Endothelial cell of umbilical vein (primary cell): ENCODE data around the gene C9. TPM values are rescaled to one million over a fixed set of nuclear protein-coding genes. Genes with fewer than 3 reads are reported as not detected.
"Not testable (repeated sequence)": the region's sequence is repeated elsewhere in the genome, so short reads cannot be mapped to it uniquely, and the experiment has no call there.

Experiments used
- BruUV-seq: library from RNA; stranded (reverse); fragments of 400-500 nt; replicated peaks from 2 replicates; lab custom pipeline; 2021; lab: Mats Ljungman, UMichigan
- CTCF ChIA-PET: fragments of 300-600, 350-600 bp; sonication (Branson Sonifier 250); formaldehyde crosslinking; loops from one replicate; lab custom pipeline; 2021; ENCODE audit warnings: antibody characterized with exemption, inconsistent platforms; lab: Charles Lee
- POLR2A ChIA-PET: fragments of 300-600, 350-600 bp; sonication (Branson Sonifier 250); formaldehyde crosslinking; loops from one replicate; lab custom pipeline; 2021; ENCODE audit warnings: antibody characterized with exemption, inconsistent platforms; lab: Charles Lee
- DNase-seq: peaks from one replicate; pipeline ENCODE4 v3.0.0-alpha.2; 2011; ENCODE audit warnings: low read depth, low spot score
- FAIRE-seq: peaks from 2 replicates; lab custom pipeline; 2011; peaks lifted over from hg19 to GRCh38; lab: Jason Lieb, UNC
- H2AFZ ChIP-seq: 2 replicates; pipeline ENCODE4 v1.6.0; 2012; ENCODE audit warnings: low read depth, low read length, control low read depth, inconsistent platforms
- H3K27ac ChIP-seq: 2 replicates; pipeline ENCODE4 v1.5.1; 2011; ENCODE audit warnings: low read depth, mild to moderate bottlenecking, control low read depth, low read length, moderate library complexity; ENCODE audit not compliant: insufficient read depth
- H3K27me3 ChIP-seq, 2 experiments: 2 replicates each; pipeline versions ENCODE4 v1.6.0 to v1.6.1; 2011; ENCODE audit warnings: low read length in 2 of 2, mixed read lengths in 1 of 2; ENCODE audit not compliant: control insufficient read depth in 2 of 2, insufficient read depth in 2 of 2
- H3K36me3 ChIP-seq, 2 experiments: 2 replicates in 1 of 2; 3 replicates in 1 of 2; pipeline ENCODE4 v1.5.1; 2011; ENCODE audit warnings: low read length in 2 of 2, mild to moderate bottlenecking in 1 of 2, moderate library complexity in 1 of 2; ENCODE audit not compliant: control insufficient read depth in 2 of 2, insufficient read depth in 2 of 2; ENCODE audit errors: extremely low read depth in 1 of 2
- H3K4me1 ChIP-seq: 3 replicates; pipeline ENCODE4 v1.5.1; 2011; ENCODE audit warnings: mild to moderate bottlenecking, low read length; ENCODE audit not compliant: control insufficient read depth, insufficient read depth; ENCODE audit errors: extremely low read depth
- H3K4me2 ChIP-seq: 2 replicates; pipeline ENCODE4 v1.6.1; 2011; ENCODE audit warnings: low read length, control low read depth, mixed read lengths; ENCODE audit not compliant: insufficient read depth
- H3K4me3 ChIP-seq, 3 experiments: fragments of 200-600 bp in 1 of 3; sonication (generic), shearing (Covaris generic) in 1 of 3; replicated peaks in 1 of 3; 2 replicates each; pipeline ENCODE4 v1.5.1; 2011 to 2016; ENCODE audit warnings: control low read depth in 3 of 3, low read length in 3 of 3, mild to moderate bottlenecking in 2 of 3, inconsistent platforms in 1 of 3, low read depth in 1 of 3, moderate library complexity in 1 of 3; ENCODE audit not compliant: insufficient read depth in 1 of 3
- H3K79me2 ChIP-seq: 2 replicates; pipeline ENCODE4 v1.6.0; 2012; ENCODE audit warnings: low read length, inconsistent platforms; ENCODE audit not compliant: control insufficient read depth, insufficient read depth
- H3K9ac ChIP-seq: replicated peaks from 2 replicates; pipeline ENCODE3; 2011; ENCODE audit warnings: low read length, control low read depth; ENCODE audit not compliant: insufficient read depth; ENCODE audit errors: extremely low read depth
- H3K9me1 ChIP-seq: replicated peaks from 3 replicates; pipeline ENCODE4 v1.6.0; 2011; ENCODE audit warnings: mild to moderate bottlenecking, low read length; ENCODE audit not compliant: control insufficient read depth, insufficient read depth; ENCODE audit errors: extremely low read depth
- H3K9me3 ChIP-seq: replicated peaks from 2 replicates; pipeline ENCODE4 v1.5.1; 2012; ENCODE audit warnings: low read length, inconsistent platforms; ENCODE audit not compliant: control insufficient read depth, insufficient read depth
- H4K20me1 ChIP-seq: replicated peaks from 2 replicates; pipeline ENCODE3; 2011; ENCODE audit warnings: mild to moderate bottlenecking, low read length; ENCODE audit not compliant: control insufficient read depth, insufficient read depth; ENCODE audit errors: extremely low read depth
- EZH2 ChIP-seq: IDR thresholded peaks from 2 replicates; pipeline ENCODE4 v1.6.1; 2012; ENCODE audit warnings: borderline replicate concordance, low read depth, mild to moderate bottlenecking, moderate library complexity, low read length, inconsistent platforms; ENCODE audit not compliant: severe bottlenecking
- FOS ChIP-seq: IDR thresholded peaks from 2 replicates; pipeline ENCODE4 v1.6.1; 2011; ENCODE audit warnings: mild to moderate bottlenecking, low read length, moderate library complexity, borderline replicate concordance; ENCODE audit not compliant: insufficient read depth
- GATA2 ChIP-seq: IDR thresholded peaks from 2 replicates; pipeline ENCODE4 v1.7.0; 2011; ENCODE audit warnings: low read depth, mild to moderate bottlenecking, moderate library complexity, mixed read lengths, low read length; ENCODE audit not compliant: insufficient read length, insufficient read depth
- JUN ChIP-seq: IDR thresholded peaks from 2 replicates; pipeline ENCODE4 v1.6.1; 2011; ENCODE audit warnings: borderline replicate concordance, low read depth; ENCODE audit not compliant: insufficient read length, insufficient read depth
- MAX ChIP-seq: IDR thresholded peaks from 2 replicates; pipeline ENCODE4 v1.6.1; 2011; ENCODE audit not compliant: insufficient read depth, insufficient read length
- MYC ChIP-seq: IDR thresholded peaks from one replicate; pipeline ENCODE4 v1.6.1; 2011; ENCODE audit warnings: mild to moderate bottlenecking, low read depth, low read length
- POLR2A ChIP-seq: IDR thresholded peaks from 2 replicates; pipeline ENCODE4 v1.6.1; 2012; ENCODE audit warnings: low read depth, mild to moderate bottlenecking, control low read depth, low read length
- POLR2AphosphoS5 ChIP-seq: IDR thresholded peaks from 2 replicates; pipeline ENCODE4 v1.6.1; 2012; ENCODE audit warnings: low read depth, mild to moderate bottlenecking, control low read depth, low read length, moderate library complexity; ENCODE audit not compliant: insufficient read depth
- dilution Hi-C: fragments of 300-500 bp; cut with MboI; formaldehyde crosslinking; loops from one replicate; pipeline ENCODE4 v1.15.0; 2019; ENCODE audit warnings: low sequenced_read_pairs; ENCODE audit not compliant: extremely low pct_ligation_motif_present
- intact Hi-C: fragments of 100-400 bp; cut with micrococcal nuclease; formaldehyde crosslinking; loops from one replicate; pipeline ENCODE4 v1.10.0; 2022
- polyA plus RNA-seq, 4 experiments: library from polyadenylated mRNA; depleted of rRNA in 3 of 4; stranded (reverse) in 3 of 4; unstranded in 1 of 4; fragments of >200 nt; gene quantifications; 2 replicates each; pipeline versions ENCODE4 v1.2.1 to v1.2.3, GENCODE V29; 2011 to 2012; ENCODE audit warnings: missing spikeins in 1 of 4
- total RNA-seq: library from RNA; stranded (reverse); gene quantifications from 2 replicates; pipeline ENCODE4 v1.2.3, GENCODE V29; 2021
- TF ChIP-seq, protein P1 (sequence below), 2 donors: IDR thresholded peaks; 1 replicate in 1 of 2; 2 replicates in 1 of 2; pipeline ENCODE4 v1.5.1; 2011; ENCODE audit warnings: low read length in 2 of 2, mild to moderate bottlenecking in 2 of 2, moderate library complexity in 2 of 2, control low read depth in 1 of 2, inconsistent platforms in 1 of 2, low read depth in 1 of 2; ENCODE audit not compliant: insufficient read depth in 1 of 2; ENCODE audit errors: extremely low read depth in 1 of 2

The C9 gene
- total and polyA plus RNA-seq, 2 donors (not counting 3 experiments of a cell fraction or from before 2014, with no cell fraction given) = 0.33 TPM; not detected in 1

DNA sequence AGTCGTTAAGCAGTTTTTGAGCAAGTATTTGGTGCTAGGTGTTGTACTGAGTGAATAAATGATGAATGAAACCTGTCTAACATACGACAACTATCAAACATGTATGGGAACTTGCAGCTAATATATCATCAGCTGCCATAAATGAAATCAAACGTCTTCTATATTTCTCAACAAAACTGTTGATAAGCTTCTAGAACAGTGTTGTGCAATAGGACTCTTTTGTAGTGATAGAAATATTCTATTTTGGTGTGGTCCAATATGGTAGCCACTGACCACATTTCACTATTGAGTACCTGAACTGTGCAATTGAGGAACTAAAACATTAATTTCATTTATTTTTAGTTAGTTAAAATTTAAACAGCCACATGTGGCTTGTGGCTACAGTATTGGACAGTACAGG lies 128.6 kb downstream of the C9 start:
- ChIA-PET CTCF (interaction anchor here (1.3 to 1.5 kb wide), 2 partner anchors 18 to 23 kb away, joined by 3 to 6 read pairs; no protein-coding TSS in a partner anchor), POLR2A (no interaction called here)
- dilution Hi-C loops = no loop called here
- Histone ChIP-seq H3K27me3 (no peaks in the 10 kb centered on the region), H3K79me2 (no peaks in the 10 kb centered on the region), H4K20me1 (no peaks in the 10 kb centered on the region), H3K4me2 (no peak overlapping the region), H2AFZ (no peak overlapping the region), H3K27ac (no peak overlapping the region), H3K9ac (no peak overlapping the region), H3K4me3 (no peak overlapping the region), H3K9me1 (no peaks in the 10 kb centered on the region), H3K9me3 (no peaks in the 10 kb centered on the region), H3K4me1 (peaks cover 13% of the 10 kb centered on the region), H3K36me3 (no peaks in the 10 kb centered on the region)
- BruUV-seq = no TSS peak
- TF ChIP-seq JUN (no peak), MAX (no peak), EZH2 (no peak), FOS (no peak), GATA2 (no peak), MYC (no peak), POLR2AphosphoS5 (no peak), POLR2A (no peak)
- TF ChIP-seq, protein P1, sequence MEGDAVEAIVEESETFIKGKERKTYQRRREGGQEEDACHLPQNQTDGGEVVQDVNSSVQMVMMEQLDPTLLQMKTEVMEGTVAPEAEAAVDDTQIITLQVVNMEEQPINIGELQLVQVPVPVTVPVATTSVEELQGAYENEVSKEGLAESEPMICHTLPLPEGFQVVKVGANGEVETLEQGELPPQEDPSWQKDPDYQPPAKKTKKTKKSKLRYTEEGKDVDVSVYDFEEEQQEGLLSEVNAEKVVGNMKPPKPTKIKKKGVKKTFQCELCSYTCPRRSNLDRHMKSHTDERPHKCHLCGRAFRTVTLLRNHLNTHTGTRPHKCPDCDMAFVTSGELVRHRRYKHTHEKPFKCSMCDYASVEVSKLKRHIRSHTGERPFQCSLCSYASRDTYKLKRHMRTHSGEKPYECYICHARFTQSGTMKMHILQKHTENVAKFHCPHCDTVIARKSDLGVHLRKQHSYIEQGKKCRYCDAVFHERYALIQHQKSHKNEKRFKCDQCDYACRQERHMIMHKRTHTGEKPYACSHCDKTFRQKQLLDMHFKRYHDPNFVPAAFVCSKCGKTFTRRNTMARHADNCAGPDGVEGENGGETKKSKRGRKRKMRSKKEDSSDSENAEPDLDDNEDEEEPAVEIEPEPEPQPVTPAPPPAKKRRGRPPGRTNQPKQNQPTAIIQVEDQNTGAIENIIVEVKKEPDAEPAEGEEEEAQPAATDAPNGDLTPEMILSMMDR (IDR thresholded peaks at IDR 0.05; ENCODE audit: extremely low read depth in 1 of 2, insufficient read depth in 1 of 2, low read depth in 1 of 2, low read length in 2 of 2) = no peak
- DNase-seq (no peak), FAIRE-seq (no peak)
- intact Hi-C loops = no loop called here

- H3K27me3 ChIP-seq, H3K4me2 ChIP-seq, H3K79me2 ChIP-seq, H3K9ac ChIP-seq, intact Hi-C loops, H3K9me1 ChIP-seq, H3K36me3 ChIP-seq, H3K4me3 ChIP-seq, BruUV-seq, dilution Hi-C loops, H4K20me1 ChIP-seq, H2AFZ ChIP-seq, H3K27ac ChIP-seq, FAIRE-seq, H3K9me3 ChIP-seq, POLR2A ChIA-PET, DNase-seq: not testable (repeated sequence)
- CTCF ChIA-PET = interaction anchor here (1.3 kb wide), 1 partner anchor 17 kb away, joined by 6 read pairs; no protein-coding TSS in a partner anchor
- peaks cover 13% of the 10 kb centered on the region for H3K4me1 ChIP-seq
Observed at GRCh38 chr5:39234494-39234893, 129.8 kb downstream of the C9 start.
